Hepatocyte (in vitro differentiated cells): ENCODE data around the gene LGI4. TPM values are rescaled to one million over a fixed set of nuclear protein-coding genes. Genes with fewer than 3 reads are reported as not detected.

ENCODE experiments used
- DNase-seq: peaks from one replicate; pipeline ENCODE4 v3.0.0-alpha.2; 2016; ENCODE audit warnings: low spot score
- H2AFZ ChIP-seq: fragments of 200-600 bp; sonication (generic); 2 replicates; pipeline ENCODE4 v1.6.0; 2016; ENCODE audit warnings: antibody characterized with exemption, mild to moderate bottlenecking
- H3K27ac ChIP-seq: fragments of 200-600 bp; sonication (generic); 2 replicates; pipeline ENCODE4 v1.5.1; 2016; ENCODE audit warnings: mild to moderate bottlenecking
- H3K27me3 ChIP-seq: fragments of 200-600 bp; sonication (generic); 2 replicates; pipeline ENCODE4 v1.6.1; 2016
- H3K36me3 ChIP-seq: fragments of 200-600 bp; sonication (generic); replicated peaks from 2 replicates; pipeline ENCODE4 v1.5.1; 2016; ENCODE audit warnings: low read depth; ENCODE audit not compliant: insufficient read depth
- H3K4me1 ChIP-seq: fragments of 200-600 bp; sonication (generic); 2 replicates; pipeline ENCODE4 v1.5.1; 2016; ENCODE audit warnings: mild to moderate bottlenecking, moderate library complexity; ENCODE audit not compliant: insufficient read depth
- H3K4me2 ChIP-seq: fragments of 200-600 bp; sonication (generic); 2 replicates; pipeline ENCODE4 v1.6.0; 2016
- H3K4me3 ChIP-seq: fragments of 200-600 bp; sonication (generic); 2 replicates; pipeline ENCODE4 v1.5.1; 2016; ENCODE audit warnings: mild to moderate bottlenecking
- H3K79me2 ChIP-seq: fragments of 200-600 bp; sonication (generic); 2 replicates; pipeline ENCODE4 v1.6.0; 2017; ENCODE audit warnings: mild to moderate bottlenecking
- H3K9me2 ChIP-seq: fragments of 200-600 bp; sonication (generic); replicated peaks from 2 replicates; pipeline ENCODE4 v1.6.0; 2017; ENCODE audit warnings: mild to moderate bottlenecking; ENCODE audit not compliant: insufficient read depth
- H3K9me3 ChIP-seq: fragments of 200-600 bp; sonication (generic); 2 replicates; pipeline ENCODE4 v1.5.1; 2016; ENCODE audit warnings: low read depth, mild to moderate bottlenecking
- H4K20me1 ChIP-seq: fragments of 200-600 bp; sonication (generic); 2 replicates; pipeline ENCODE4 v1.6.0; 2016; ENCODE audit warnings: mild to moderate bottlenecking; ENCODE audit not compliant: insufficient read depth, poor library complexity, severe bottlenecking
- EZH2 ChIP-seq: fragments of 200-600 bp; sonication (generic); IDR thresholded peaks from 2 replicates; pipeline ENCODE4 v1.6.1; 2016; ENCODE audit warnings: antibody characterized with exemption, mild to moderate bottlenecking, borderline replicate concordance
- EZH2phosphoT487 ChIP-seq: fragments of 200-600 bp; sonication (generic); IDR thresholded peaks from one replicate; pipeline ENCODE4 v1.6.1; 2018; ENCODE audit warnings: antibody characterized with exemption, mild to moderate bottlenecking, low read depth, moderate library complexity; ENCODE audit not compliant: unreplicated experiment, severe bottlenecking
- WGBS: methylation state at CpG from one replicate; pipeline ENCODE4 v1.1.6; 2016; ENCODE audit warnings: low lambda C conversion rate; ENCODE audit errors: missing lambda C conversion rate; 5-methylcytosine and 5-hydroxymethylcytosine counted together
- polyA plus RNA-seq: library from polyadenylated mRNA; unstranded; fragments of >200 nt; fragmentation: Nextera tagmentation; extraction: Ambion mirVana; gene quantifications from 2 replicates; pipeline ENCODE4 v1.2.1, GENCODE V29; 2016
- total RNA-seq: library from RNA; depleted of rRNA; stranded (reverse); fragments of >200 nt; gene quantifications from 2 replicates; pipeline ENCODE4 v1.2.3, GENCODE V29; 2014
- TF ChIP-seq, protein P1 (sequence below): fragments of 200-600 bp; sonication (generic); IDR thresholded peaks from 2 replicates; pipeline ENCODE4 v1.5.1; 2016; ENCODE audit warnings: antibody characterized with exemption, mild to moderate bottlenecking; ENCODE audit not compliant: poor library complexity

Gene LGI4
- total and polyA plus RNA-seq, 2 experiments from 2014 or later: 5.2 to 6.3 TPM

GRCh38 chr19:35108730-35109129 lies 26.1 kb downstream of the LGI4 start:
- H3K4me1 ChIP-seq: no peaks in the 10 kb centered on the region
- no peak overlapping the region for H3K27ac ChIP-seq
- 81% methylated on average over 11 of the region's 11 CpGs for WGBS

GRCh38 chr19:35107545-35107944 lies 27.3 kb downstream of the LGI4 start:
- no peaks in the 10 kb centered on the region for H3K9me2 ChIP-seq
- H3K79me2 ChIP-seq: no peaks in the 10 kb centered on the region
- no peaks in the 10 kb centered on the region for H4K20me1 ChIP-seq
- 43% methylated on average over 5 of the region's 5 CpGs for whole genome bisulfite sequencing
- TF ChIP-seq EZH2: no peak
- no peak for TF ChIP-seq EZH2phosphoT487
- TF ChIP-seq, protein P1, sequence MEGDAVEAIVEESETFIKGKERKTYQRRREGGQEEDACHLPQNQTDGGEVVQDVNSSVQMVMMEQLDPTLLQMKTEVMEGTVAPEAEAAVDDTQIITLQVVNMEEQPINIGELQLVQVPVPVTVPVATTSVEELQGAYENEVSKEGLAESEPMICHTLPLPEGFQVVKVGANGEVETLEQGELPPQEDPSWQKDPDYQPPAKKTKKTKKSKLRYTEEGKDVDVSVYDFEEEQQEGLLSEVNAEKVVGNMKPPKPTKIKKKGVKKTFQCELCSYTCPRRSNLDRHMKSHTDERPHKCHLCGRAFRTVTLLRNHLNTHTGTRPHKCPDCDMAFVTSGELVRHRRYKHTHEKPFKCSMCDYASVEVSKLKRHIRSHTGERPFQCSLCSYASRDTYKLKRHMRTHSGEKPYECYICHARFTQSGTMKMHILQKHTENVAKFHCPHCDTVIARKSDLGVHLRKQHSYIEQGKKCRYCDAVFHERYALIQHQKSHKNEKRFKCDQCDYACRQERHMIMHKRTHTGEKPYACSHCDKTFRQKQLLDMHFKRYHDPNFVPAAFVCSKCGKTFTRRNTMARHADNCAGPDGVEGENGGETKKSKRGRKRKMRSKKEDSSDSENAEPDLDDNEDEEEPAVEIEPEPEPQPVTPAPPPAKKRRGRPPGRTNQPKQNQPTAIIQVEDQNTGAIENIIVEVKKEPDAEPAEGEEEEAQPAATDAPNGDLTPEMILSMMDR: no peak
- DNase-seq: no peak
- H3K4me1 ChIP-seq: no peaks in the 10 kb centered on the region
- H3K27ac ChIP-seq: peak overlapping the region; percentile 43
- no peaks in the 10 kb centered on the region for H3K36me3 ChIP-seq
- no peak overlapping the region for H3K4me2 ChIP-seq
- no peak overlapping the region for H2AFZ ChIP-seq
- H3K4me3 ChIP-seq: no peak overlapping the region
- no peaks in the 10 kb centered on the region for H3K9me3 ChIP-seq
- H3K27me3 ChIP-seq: no peaks in the 10 kb centered on the region

More at GRCh38 chr19:35108730-35109129, 26.1 kb downstream of the LGI4 start:
- Histone ChIP-seq H3K27me3 (no peaks in the 10 kb centered on the region), H2AFZ (no peak overlapping the region), H3K4me2 (no peak overlapping the region), H3K79me2 (no peaks in the 10 kb centered on the region), H3K4me3 (no peak overlapping the region), H3K36me3 (no peaks in the 10 kb centered on the region), H3K9me2 (no peaks in the 10 kb centered on the region), H3K9me3 (no peaks in the 10 kb centered on the region), H4K20me1 (no peaks in the 10 kb centered on the region)
- DNase-seq: no peak
- TF ChIP-seq EZH2phosphoT487: no peak
- TF ChIP-seq EZH2: no peak
- TF ChIP-seq, protein P1: no peak

GRCh38 chr19:35106898-35107541 lies 27.8 kb downstream of the LGI4 start:
- TF ChIP-seq EZH2 (no peak), EZH2phosphoT487 (no peak)
- TF ChIP-seq, protein P1: no peak
- 46% methylated on average over 2 of the region's 2 CpGs for WGBS
- H3K4me2 ChIP-seq: no peak overlapping the region
- H3K27ac ChIP-seq: peak overlapping the region; percentile 43
- no peaks in the 10 kb centered on the region for H3K4me1 ChIP-seq
- no peaks in the 10 kb centered on the region for H4K20me1 ChIP-seq
- H3K36me3 ChIP-seq: no peaks in the 10 kb centered on the region
- no peak for DNase-seq
- no peaks in the 10 kb centered on the region for H3K9me3 ChIP-seq
- no peaks in the 10 kb centered on the region for H3K27me3 ChIP-seq
- H3K4me3 ChIP-seq: no peak overlapping the region
- no peak overlapping the region for H2AFZ ChIP-seq
- H3K79me2 ChIP-seq: no peaks in the 10 kb centered on the region
- no peaks in the 10 kb centered on the region for H3K9me2 ChIP-seq
